CD4-positive, alpha-beta T cell treated with Interleukin-12 subunit alpha and Interleukin-12 subunit beta, for 1 hour (primary cell): ENCODE results near the gene NCOA3.

Experiments
- DNase-seq: peaks from one replicate; pipeline ENCODE4 v3.0.0-alpha.2; 2020

Gene NCOA3

GRCh38 chr20:47605673-47606413, 104.2 kb downstream of the NCOA3 start:
- no peak for DNase-seq

DNA sequence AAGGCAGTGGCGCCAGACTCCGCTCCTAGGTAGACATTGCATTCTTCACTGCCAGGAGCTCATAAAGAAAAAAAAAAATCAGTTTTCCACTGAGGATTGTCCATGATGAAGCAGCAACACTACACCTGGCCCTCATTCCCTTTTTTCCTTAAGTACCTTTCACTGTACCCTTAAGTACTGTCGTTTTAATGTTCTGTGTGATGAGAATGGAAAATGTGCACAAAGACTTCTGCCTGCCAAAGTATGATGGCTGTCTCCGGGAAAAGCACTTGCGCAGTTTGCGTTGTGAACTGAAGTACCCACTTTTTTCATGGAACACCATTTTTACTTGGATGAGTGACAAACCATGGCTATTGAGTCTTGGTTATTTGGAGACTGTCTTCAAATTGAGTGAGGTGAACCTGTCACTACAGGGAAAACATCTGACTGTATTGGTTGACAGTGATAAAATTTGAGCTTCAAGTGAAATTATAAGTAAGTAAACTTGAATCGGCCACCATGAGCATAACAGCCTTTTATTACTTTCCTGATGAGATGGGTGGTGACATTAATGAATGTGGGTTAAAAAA, 104.8 kb downstream of the NCOA3 start:
- no peak for DNase-seq

DNA sequence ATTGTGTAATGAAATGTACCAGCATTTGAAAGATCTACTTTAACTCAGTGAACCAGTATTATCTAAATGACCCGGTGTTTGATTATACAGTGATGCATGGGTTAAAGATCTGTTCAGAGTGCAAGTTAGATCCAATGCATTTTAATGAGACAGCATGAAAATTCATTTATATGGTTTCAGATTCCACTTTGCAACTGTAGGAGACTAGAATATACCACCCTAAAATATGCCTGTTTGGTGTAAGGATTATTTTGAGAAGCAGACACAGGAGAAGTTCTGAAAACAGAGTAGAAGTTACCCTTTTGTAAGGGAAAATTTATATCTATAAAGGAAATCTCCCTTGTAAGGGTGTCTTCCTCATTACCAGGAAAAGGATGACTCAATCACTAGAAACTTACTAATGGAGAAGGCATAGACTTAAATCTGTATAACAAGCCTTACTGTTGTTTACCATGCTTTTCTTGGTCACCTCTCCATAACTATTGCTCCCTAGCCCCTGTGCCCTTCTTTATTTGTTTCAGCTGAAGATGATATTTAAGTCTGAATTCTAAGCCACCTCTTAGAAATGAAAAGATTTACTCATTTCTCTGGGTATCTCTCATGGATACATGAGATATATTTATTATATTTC, 105.4 kb downstream of the NCOA3 start:
- DNase-seq, result peak; percentile 4

DNA sequence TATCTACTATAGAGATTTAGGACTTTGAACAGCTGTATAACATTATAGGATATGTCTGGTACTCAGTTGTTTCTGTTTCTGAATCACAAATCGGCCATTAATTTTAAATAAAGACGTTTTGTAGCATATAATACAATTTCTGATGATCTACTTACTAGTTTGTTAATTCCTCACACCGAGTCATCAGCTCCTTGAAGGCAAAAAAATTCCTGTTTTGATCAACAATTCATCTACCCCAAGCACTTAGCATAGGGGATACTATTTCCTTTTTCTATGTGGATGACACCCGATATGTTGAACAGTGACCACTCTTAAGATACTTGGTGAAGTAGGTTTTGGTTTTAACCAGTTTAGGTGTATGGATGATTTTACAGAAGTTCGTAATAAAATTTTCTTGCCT, 107.3 kb downstream of the NCOA3 start:
- no peak for DNase-seq

DNA sequence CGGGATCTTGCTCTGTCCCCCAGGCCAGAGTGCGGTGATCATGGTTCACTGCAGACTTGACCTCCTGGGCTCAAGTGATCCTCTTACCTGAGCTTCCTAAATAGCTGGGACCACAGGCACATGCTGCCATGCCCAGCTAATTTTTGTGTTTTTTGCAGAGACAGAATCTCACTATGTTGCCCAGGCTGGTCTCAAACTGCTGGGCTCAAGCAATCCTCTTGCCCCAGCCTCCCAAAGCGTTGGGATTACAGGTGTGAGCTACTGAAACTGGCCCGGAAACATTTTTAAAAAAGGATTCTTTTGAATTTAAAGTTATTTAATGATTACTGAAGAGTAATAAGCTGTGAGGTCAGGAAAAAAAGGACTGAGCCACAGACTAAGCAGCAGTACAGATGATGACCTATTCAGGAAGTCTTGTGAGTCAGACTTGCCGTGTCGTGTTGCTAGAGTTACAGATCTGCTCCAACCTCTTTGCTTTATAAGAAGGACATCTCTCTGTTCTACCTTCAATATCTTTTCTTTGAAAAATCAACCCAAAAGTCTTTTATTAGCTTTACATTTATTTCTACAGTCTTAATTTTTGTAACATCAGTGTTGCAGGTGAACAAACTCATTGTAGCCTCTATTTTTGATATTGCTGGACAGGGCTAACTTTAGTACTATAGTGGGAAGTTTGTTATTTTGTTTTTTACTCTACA, 108.7 kb downstream of the NCOA3 start:
- peak; percentile 58 for DNase-seq

- DNase-seq, result peak; percentile 31
These were observed 109.2 kb downstream of the NCOA3 start for GRCh38 chr20:47610945-47611250.

GRCh38 chr20:47611785-47612184, 110.1 kb downstream of the NCOA3 start:
- no peak for DNase-seq

- DNase-seq, result no peak
These were observed 111.0 kb downstream of the NCOA3 start for GRCh38 chr20:47612670-47613069.

DNA sequence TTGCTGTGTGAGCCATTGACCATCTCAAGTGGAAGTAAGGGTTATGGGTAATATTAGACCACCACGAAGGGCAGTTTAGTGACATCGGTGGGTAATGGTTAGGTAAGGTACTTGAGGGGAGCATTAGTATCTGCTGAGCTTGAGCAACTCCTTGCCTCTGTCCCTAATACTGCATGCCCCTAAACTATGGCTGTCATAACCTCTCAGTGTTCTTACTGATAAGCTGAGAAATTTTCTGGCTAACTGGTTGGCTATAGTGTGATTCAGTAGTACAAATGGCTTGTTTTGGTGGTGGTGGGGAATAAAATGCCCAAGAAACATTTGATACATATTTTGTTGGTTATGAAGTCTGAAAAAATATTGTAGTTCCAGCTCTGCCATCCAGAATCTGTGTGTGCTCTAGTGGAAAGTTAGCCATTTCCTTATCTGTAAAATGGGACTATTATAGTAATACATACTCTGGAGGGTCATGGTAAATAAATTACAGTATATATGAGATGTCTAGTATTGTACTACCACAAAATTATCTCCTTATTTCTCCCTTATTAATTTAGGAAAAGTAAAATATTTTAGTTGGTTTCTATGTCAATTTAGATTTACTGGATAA, 113.1 kb downstream of the NCOA3 start:
- no peak for DNase-seq

- no peak for DNase-seq
These were observed 116.8 kb downstream of the NCOA3 start for GRCh38 chr20:47618479-47618878.

- peak; percentile 60 for DNase-seq
These were observed 119.4 kb downstream of the NCOA3 start for GRCh38 chr20:47620808-47621805.

GRCh38 chr20:47622118-47622665, 120.5 kb downstream of the NCOA3 start:
- DNase-seq, result no peak

DNA sequence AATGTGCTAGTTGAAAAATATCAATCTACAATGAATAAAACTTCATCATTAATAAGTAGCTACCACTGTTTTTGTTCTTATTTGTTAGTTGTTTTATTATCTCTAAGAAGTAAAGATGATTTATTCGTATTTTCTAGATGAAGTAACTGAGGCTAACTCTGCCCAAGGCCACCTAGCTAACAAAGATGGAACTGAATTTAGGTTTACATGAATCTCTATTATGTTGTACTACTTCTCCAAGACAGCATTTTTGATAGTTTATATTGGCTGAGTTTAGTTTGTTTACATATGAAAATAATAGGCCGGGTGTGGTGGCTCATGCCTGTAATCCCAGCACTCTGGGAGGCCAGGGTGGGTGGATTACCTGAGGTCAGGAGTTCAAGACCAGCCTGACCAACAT, 121.5 kb downstream of the NCOA3 start:
- no peak for DNase-seq

DNA sequence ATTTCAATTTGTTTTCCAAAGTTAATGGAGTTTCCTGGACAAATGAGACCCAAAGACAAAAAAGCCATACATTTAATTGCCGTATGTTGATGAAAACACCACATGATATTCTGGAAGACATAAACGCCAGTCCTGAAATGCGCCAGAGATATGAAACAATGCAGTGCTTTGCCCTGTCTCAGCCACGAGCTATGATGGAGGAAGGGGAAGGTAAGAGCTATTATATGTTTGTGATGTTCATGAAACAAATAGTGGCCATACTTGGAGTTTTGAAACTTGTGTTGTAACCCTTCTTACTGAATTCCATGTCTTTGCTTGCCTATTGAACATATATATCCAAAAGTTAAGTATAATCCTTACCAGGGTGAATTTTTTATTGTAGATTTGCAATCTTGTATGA, 125.9 kb downstream of the NCOA3 start:
- no peak for DNase-seq

DNA sequence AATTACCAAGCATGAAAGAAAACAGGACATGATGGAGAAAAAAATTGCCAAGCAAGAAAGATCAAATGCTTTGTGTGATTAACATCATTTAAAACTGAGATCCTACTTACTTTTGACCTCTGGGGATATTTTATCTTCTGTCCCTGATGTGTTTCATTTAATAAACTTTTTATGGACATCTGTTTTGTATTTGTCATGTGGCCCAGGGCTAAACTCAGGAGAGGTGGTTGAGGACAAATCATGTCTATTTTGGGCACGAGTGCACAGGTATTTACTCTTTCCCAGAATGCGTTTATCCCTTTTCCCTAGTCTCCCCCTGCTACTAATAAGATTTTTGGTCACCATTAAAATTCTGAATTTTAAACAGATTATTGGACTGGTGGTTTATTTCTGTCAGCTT, 128.2 kb downstream of the NCOA3 start:
- no peak for DNase-seq

DNA sequence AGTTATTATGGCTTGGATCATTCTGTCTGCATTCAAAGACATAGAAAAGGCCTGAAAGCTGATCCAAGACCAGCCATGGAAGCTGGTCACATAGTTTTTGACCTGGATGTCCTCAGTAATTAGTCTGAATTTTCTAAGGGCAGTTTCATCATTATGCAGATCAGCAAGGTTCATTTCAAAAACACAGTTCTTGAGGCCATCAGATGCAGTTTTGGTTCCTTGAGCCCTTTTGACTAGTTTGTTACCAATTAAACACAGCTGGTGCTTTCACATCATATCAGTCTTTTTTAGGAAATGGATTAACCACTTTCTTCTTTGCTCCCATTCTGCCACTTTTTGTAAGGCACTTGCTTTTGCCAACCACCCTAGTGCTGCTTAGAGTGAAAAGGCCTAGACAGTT, 129.4 kb downstream of the NCOA3 start:
- DNase-seq, result no peak

DNA sequence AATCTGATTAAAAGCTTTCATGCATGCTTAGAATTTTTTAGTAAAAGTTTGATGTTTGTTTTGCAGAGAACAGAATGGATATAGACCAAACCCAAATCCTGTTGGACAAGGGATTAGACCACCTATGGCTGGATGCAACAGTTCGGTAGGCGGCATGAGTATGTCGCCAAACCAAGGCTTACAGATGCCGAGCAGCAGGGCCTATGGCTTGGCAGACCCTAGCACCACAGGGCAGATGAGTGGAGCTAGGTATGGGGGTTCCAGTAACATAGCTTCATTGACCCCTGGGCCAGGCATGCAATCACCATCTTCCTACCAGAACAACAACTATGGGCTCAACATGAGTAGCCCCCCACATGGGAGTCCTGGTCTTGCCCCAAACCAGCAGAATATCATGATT, 133.6 kb downstream of the NCOA3 start:
- DNase-seq, result no peak

DNA sequence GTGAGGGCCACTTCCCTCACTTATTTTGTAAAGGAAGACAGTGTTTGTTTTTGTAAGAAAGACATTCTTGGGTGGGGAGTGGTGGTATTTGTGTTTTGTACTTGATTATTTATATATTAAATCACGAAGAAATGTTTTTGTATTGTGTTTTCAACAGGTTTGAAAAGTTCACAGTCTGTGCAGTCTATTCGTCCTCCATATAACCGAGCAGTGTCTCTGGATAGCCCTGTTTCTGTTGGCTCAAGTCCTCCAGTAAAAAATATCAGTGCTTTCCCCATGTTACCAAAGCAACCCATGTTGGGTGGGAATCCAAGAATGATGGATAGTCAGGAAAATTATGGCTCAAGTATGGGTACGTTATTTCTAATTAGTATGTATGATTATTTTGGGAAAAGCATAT, 137.2 kb downstream of the NCOA3 start:
- DNase-seq, result no peak

- DNase-seq, result no peak
These were observed 140.4 kb downstream of the NCOA3 start for GRCh38 chr20:47642118-47642517.

DNA sequence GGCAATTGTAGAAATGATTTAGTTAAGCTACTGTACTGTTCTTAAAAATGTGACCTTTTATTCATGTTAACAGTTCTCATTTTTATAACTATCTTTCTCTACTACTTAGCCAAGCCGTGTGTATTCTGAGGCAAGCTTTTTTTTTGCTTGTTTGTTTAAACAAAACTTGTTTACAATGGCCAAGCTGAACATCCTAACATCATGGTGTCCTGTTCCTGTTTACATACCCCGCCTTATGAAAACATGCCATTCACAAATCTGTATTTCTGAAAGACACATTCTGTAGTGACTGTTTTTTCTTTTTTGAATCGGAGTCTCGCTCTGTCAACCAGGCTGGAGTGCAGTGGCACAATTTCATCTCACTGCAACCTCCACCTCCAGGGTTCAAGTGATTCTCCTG, 140.9 kb downstream of the NCOA3 start:
- DNase-seq, result no peak

- DNase-seq, result no peak
These were observed 143.9 kb downstream of the NCOA3 start for GRCh38 chr20:47645632-47646031.

- DNase-seq, result no peak
These were observed 146.3 kb downstream of the NCOA3 start for GRCh38 chr20:47647994-47648393.
